Heart right ventricle (tissue), 16 donors: ENCODE results near the gene SMIM17. TPM values are rescaled to one million over a fixed set of nuclear protein-coding genes. Genes with fewer than 3 reads are reported as not detected.

Experiments
- ATAC-seq, 8 donors: fragments of 200-7000 bp; cut with Tn5 transposase; one replicate each; pipeline ENCODE4 v1.9.1; 2020; ENCODE audit warnings: mild to moderate bottlenecking in 8 of 8, moderate library complexity in 8 of 8, moderate number of reproducible peaks in 1 of 8
- DNase-seq, 2 donors: peaks; one replicate each; pipeline ENCODE4 v3.0.0-alpha.2; 2020
- H3K27ac ChIP-seq, 10 donors: fragments of 200-600 bp; sonication (generic) in 2 of 10; one replicate each; pipeline versions ENCODE4 v1.5.0 to v1.8.0; 2020 to 2022; ENCODE audit warnings: mild to moderate bottlenecking in 3 of 10
- H3K27me3 ChIP-seq, 7 donors: fragments of 200-600 bp; one replicate each; pipeline ENCODE4 v1.8.0; 2021 to 2022; ENCODE audit warnings: mild to moderate bottlenecking in 2 of 7
- H3K36me3 ChIP-seq, 9 donors: fragments of 200-600 bp; sonication (generic) in 1 of 9; one replicate each; pipeline versions ENCODE4 v1.5.0 to v1.8.0; 2020 to 2022; ENCODE audit warnings: mild to moderate bottlenecking in 2 of 9
- H3K4me1 ChIP-seq, 9 donors: fragments of 200-600 bp; sonication (generic) in 1 of 9; one replicate each; pipeline versions ENCODE4 v1.5.0 to v1.8.0; 2020 to 2022; ENCODE audit warnings: mild to moderate bottlenecking in 4 of 9
- H3K4me3 ChIP-seq, 10 donors: fragments of 200-600 bp; sonication (generic) in 2 of 10; one replicate each; pipeline versions ENCODE4 v1.5.0 to v1.8.0; 2020 to 2022; ENCODE audit warnings: mild to moderate bottlenecking in 7 of 10, moderate library complexity in 2 of 10
- H3K9me3 ChIP-seq, 11 donors: fragments of 200-600 bp in 10 of 11; sonication (generic) in 2 of 11; one replicate each; pipeline versions ENCODE4 v1.5.0 to v1.8.0; 2013 to 2022; ENCODE audit warnings: mild to moderate bottlenecking in 2 of 11, control low read depth in 1 of 11, moderate library complexity in 1 of 11
- WGBS, 2 donors: extraction: QIAGEN DNeasy Blood & Tissue Kit; methylation state at CpG; one replicate each; pipeline ENCODE4 v1.1.7; 2013; ENCODE audit warnings: inconsistent platforms in 1 of 2; 5-methylcytosine and 5-hydroxymethylcytosine counted together
- intact Hi-C, 10 donors: fragments of 100-400 bp; cut with DNase I; formaldehyde crosslinking; loops; one replicate each; pipeline versions ENCODE4 v1.11.1 to v1.14.2; 2022
- polyA plus RNA-seq, 2 donors: library from polyadenylated mRNA; stranded (reverse); fragments of 200-250 nt; gene quantifications; one replicate each; pipeline ENCODE4 v1.2.3, GENCODE V29; 2013
- total RNA-seq, 10 donors: library from RNA; stranded (reverse); fragmentation: NEBNext Ultra II Directional in 3 of 10; extraction: Animal tissue kit (Norgen Biotek cat#: 25700) in 3 of 10; gene quantifications; one replicate each; pipeline versions ENCODE4 v1.2.1 to v1.2.4, GENCODE V29; 2021 to 2023
- TF ChIP-seq, protein P1 (sequence below), 9 donors: fragments of 200-600 bp; sonication (generic) in 2 of 9; IDR thresholded peaks; one replicate each; pipeline versions ENCODE4 v1.5.0 to v1.8.0; 2021 to 2022; ENCODE audit warnings: antibody characterized with exemption in 9 of 9, mild to moderate bottlenecking in 5 of 9, moderate library complexity in 1 of 9
- donor health status: Arrhythmogenic right ventricular cardiomyopathy.
- donor health status: ischemic (EF 13 %, LVEDD 7.1; RV severe dilation, severe dysfunction).
- donor health status: healthy with polysubstance abuse.
- donor health status: DM: no; HTN: yes; CAD: no.
- donor health status: DM: no; HTN: no; CAD: no.
- donor health status: ischemic (EF 25% LVEDD 6.9; RV normal size, moderate dysfunction).
- donor health status: ischemic (EF 25% LVEDD 5.7; RV mildly dilated, moderate dysfunction).
- donor health status: healthy.
- donor health status: DM: yes; HTN: yes; CAD: no.
- donor health status: Ischemic cardiomyopathy.
- donor health status: ischemic (EF 35%, LVEDD 5.7; RV mildly dilated, moderate dysfunction).
- donor health status: nonischemic (EF 11% LVEDD 7.7; RV severe dilation, severe dysfunction).
- donor health status: DM: yes; HTN: yes; CAD: no.
- donor health status: PGD.
- donor health status: ischemic (EF 29% LVEDD 5.4; RV normal size, mild dysfunction).
- donor health status: nonischemic (EF 23%, LVEDD 6.1; RV moderate dilation, normal function).

The SMIM17 gene
- total and polyA plus RNA-seq, 12 donors = 0.14 to 0.67 (median 0.35) TPM; not detected in 5

- no peaks in the 10 kb centered on the region for H3K4me1 ChIP-seq
- no peaks in the 10 kb centered on the region for H3K27me3 ChIP-seq
- no peaks in the 10 kb centered on the region for H3K36me3 ChIP-seq
- TF ChIP-seq, protein P1, sequence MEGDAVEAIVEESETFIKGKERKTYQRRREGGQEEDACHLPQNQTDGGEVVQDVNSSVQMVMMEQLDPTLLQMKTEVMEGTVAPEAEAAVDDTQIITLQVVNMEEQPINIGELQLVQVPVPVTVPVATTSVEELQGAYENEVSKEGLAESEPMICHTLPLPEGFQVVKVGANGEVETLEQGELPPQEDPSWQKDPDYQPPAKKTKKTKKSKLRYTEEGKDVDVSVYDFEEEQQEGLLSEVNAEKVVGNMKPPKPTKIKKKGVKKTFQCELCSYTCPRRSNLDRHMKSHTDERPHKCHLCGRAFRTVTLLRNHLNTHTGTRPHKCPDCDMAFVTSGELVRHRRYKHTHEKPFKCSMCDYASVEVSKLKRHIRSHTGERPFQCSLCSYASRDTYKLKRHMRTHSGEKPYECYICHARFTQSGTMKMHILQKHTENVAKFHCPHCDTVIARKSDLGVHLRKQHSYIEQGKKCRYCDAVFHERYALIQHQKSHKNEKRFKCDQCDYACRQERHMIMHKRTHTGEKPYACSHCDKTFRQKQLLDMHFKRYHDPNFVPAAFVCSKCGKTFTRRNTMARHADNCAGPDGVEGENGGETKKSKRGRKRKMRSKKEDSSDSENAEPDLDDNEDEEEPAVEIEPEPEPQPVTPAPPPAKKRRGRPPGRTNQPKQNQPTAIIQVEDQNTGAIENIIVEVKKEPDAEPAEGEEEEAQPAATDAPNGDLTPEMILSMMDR (IDR thresholded peaks at IDR 0.05) = no peak
- H3K4me3 ChIP-seq = no peak overlapping the region
- no peak for ATAC-seq
- no peak for DNase-seq
- peaks cover 0 to 14% (median 0%) of the 10 kb centered on the region in 11 donors for H3K9me3 ChIP-seq
- no peak overlapping the region for H3K27ac ChIP-seq
- intact Hi-C loops = loop anchor here in 1 of 10 donors (10.0 kb wide), 1 partner anchor 687 kb away; the partner anchor contains the start of genes TRAPPC2B and ZNF547
- 81 to 85% methylated on average over 8 of the region's 8 CpGs for WGBS, 2 donors
Observed at GRCh38 chr19:56678205-56678604, 35.2 kb downstream of the SMIM17 start.

GRCh38 chr19:56681702-56682101 is 38.7 kb downstream of the SMIM17 start:
- Histone ChIP-seq H3K27me3 (no peaks in the 10 kb centered on the region), H3K27ac (no peak overlapping the region), H3K9me3 (peaks cover 0 to 14% (median 0%) of the 10 kb centered on the region in 11 donors), H3K4me3 (no peak overlapping the region), H3K4me1 (no peaks in the 10 kb centered on the region), H3K36me3 (no peaks in the 10 kb centered on the region)
- intact Hi-C loops = no loop called here
- TF ChIP-seq, protein P1 (IDR thresholded peaks at IDR 0.05) = no peak
- no peak for ATAC-seq
- no peak for DNase-seq
- WGBS, 2 donors = 52 to 62% methylated on average over 8 of the region's 8 CpGs

DNA sequence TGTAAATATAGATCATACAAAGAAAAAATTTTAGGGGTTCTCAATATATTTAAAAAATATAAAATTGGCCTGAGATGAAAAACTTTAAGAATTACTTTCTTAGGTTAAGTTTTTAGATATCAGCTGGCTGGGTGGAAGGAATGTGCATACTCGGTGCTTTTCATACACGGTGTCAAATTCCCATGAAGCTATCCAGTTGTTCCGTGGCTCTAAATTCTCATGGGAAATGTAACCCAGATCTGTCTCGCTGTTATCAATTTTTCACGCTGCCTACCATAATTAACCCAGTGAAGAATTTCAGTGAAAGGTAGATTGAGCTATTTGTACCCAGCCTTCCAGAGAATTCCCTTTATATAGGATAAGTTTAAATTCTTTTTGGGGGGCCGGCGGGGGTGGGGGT is 40.2 kb downstream of the SMIM17 start:
- Histone ChIP-seq H3K36me3 (no peaks in the 10 kb centered on the region), H3K4me1 (no peaks in the 10 kb centered on the region), H3K4me3 (no peak overlapping the region), H3K27ac (no peak overlapping the region), H3K27me3 (no peaks in the 10 kb centered on the region), H3K9me3 (peaks cover 0 to 9% (median 0%) of the 10 kb centered on the region in 11 donors)
- intact Hi-C loops = no loop called here
- 30 to 35% methylated on average over 7 of the region's 7 CpGs for WGBS, 2 donors
- TF ChIP-seq, protein P1 (IDR thresholded peaks at IDR 0.05) = no peak
- no peak for ATAC-seq
- no peak for DNase-seq

GRCh38 chr19:56687031-56687430 is 44.1 kb downstream of the SMIM17 start:
- no peak overlapping the region for H3K4me3 ChIP-seq
- H3K9me3 ChIP-seq = peaks cover 0 to 8% (median 0%) of the 10 kb centered on the region in 11 donors
- 68 to 69% methylated on average over 8 of the region's 8 CpGs for WGBS, 2 donors
- intact Hi-C loops = no loop called here
- TF ChIP-seq, protein P1 (IDR thresholded peaks at IDR 0.05) = no peak
- DNase-seq (no peak), ATAC-seq (no peak)
- H3K27ac ChIP-seq = no peak overlapping the region
- H3K27me3 ChIP-seq = no peaks in the 10 kb centered on the region
- H3K4me1 ChIP-seq = no peaks in the 10 kb centered on the region
- H3K36me3 ChIP-seq = no peaks in the 10 kb centered on the region
